ENCODE measurements around the gene TDP1.

TDP1 gene

DNA sequence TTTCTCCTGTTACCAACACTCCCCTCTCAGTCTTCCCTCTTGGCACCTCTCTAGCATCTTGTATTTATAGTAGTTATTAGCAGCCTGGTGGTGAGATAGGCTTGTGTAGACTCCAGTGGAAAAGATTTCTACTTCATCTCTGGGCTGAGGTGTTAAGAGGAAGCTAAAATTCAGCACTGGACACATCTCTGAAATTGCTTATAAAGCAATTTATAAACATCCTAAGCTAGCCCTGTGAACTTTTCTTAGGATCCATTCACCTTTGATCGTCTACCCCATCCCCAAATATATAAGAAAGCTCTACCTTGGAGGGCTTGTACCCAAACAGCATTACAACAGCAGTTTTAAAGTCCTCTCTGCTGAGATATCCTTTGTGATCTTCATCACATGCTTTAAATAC lies 2.1 kb upstream of the TDP1 start:
- H3K27ac ChIP-seq (ENCODE audit: low read length) = no peak overlapping the region
- ATAC-seq (ENCODE audit: insufficient read depth, low read depth) (no peak), DNase-seq (no peak)
- H3K27me3 ChIP-seq (ENCODE audit: insufficient read depth, low read length, poor library complexity) = no peaks in the 10 kb centered on the region
- no peaks in the 10 kb centered on the region for H4K20me1 ChIP-seq (ENCODE audit: insufficient read depth, low read length)
- peak overlapping the region; percentile 58 to 82; a peak in 3 of 4 replicates for H3K4me3 ChIP-seq (ENCODE audit: low read depth in 1 of 2, low read length in 2 of 2)
- H3K9me3 ChIP-seq (ENCODE audit: insufficient read depth, low read length, severe bottlenecking) = peaks cover 11% of the 10 kb centered on the region
- H2AFZ ChIP-seq (ENCODE audit: low read depth, low read length) = no peak overlapping the region
- TF ChIP-seq, protein P1, sequence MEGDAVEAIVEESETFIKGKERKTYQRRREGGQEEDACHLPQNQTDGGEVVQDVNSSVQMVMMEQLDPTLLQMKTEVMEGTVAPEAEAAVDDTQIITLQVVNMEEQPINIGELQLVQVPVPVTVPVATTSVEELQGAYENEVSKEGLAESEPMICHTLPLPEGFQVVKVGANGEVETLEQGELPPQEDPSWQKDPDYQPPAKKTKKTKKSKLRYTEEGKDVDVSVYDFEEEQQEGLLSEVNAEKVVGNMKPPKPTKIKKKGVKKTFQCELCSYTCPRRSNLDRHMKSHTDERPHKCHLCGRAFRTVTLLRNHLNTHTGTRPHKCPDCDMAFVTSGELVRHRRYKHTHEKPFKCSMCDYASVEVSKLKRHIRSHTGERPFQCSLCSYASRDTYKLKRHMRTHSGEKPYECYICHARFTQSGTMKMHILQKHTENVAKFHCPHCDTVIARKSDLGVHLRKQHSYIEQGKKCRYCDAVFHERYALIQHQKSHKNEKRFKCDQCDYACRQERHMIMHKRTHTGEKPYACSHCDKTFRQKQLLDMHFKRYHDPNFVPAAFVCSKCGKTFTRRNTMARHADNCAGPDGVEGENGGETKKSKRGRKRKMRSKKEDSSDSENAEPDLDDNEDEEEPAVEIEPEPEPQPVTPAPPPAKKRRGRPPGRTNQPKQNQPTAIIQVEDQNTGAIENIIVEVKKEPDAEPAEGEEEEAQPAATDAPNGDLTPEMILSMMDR (IDR thresholded peaks at IDR 0.05; ENCODE audit: borderline replicate concordance, extremely low read depth, low read length, poor library complexity, severe bottlenecking) = no peak
- no peak for TF ChIP-seq EZH2 (IDR thresholded peaks at IDR 0.05; ENCODE audit: borderline replicate concordance, low read depth, low read length, severe bottlenecking)
- H3K79me2 ChIP-seq (ENCODE audit: insufficient read depth, low read length) = peaks cover 32% of the 10 kb centered on the region
- H3K9ac ChIP-seq (ENCODE audit: low read depth, low read length) = peak overlapping the region; percentile 73
- peak overlapping the region; percentile 73 for H3K4me2 ChIP-seq (ENCODE audit: insufficient read depth, low read length)
- H3K4me1 ChIP-seq (ENCODE audit: insufficient read depth, low read length) = peaks cover 35% of the 10 kb centered on the region
- peaks cover 38% of the 10 kb centered on the region for H3K36me3 ChIP-seq (ENCODE audit: insufficient read depth, low read length)

DNA sequence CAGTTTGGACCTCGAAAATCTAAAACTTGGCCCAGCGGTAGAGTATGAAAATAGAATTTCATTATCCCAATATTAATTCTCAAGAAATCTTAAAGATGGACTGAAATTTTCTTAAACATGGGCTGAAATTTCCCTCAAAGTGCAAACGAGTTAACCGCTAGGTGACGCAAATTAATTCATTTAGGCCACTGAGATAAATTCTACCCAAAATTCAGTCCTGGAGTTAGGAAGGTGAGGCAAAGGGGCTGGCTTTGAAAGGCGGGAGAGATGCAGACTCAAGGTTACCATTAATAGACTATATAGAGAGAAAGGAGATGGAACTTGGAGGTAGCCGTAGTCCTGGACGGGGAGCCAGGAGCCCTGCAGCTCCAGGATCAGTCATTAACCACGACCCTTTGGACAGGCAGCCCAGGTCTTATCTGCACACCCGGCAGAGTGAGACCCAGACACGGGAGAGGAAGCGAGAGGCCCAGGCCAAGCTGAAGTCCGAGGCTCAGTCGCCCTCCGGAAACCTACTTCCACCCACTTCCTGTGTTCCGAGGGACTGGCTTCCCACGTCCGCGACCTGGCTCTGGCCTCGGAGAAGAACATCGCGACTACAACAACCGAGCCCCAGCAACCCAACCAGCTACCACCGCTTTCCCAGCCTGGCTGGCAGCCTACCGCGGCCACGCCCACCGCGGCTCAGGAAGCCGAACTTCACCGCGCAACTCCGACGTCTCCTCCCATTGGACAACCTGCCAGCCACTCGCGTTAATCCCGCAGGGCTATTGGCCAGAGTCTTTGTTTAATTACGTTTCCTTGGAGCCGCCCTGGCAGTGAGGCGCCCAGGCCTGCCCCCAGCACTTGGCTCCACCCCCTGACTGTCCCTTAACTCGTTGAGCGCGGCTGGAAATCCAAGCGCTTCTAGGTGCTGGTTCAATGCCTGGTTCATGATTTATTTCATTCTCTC lies 1.4 kb upstream of the TDP1 start, which contains the start of gene EFCAB11:
EFCAB11 (minus strand) TSS at position 661 of the 952 bp plus-strand sequence; CDS start at position 591, 70 bp downstream.
- Histone ChIP-seq H3K27me3 (ENCODE audit: insufficient read depth, low read length, poor library complexity) (no peaks in the 10 kb centered on the region), H3K79me2 (ENCODE audit: insufficient read depth, low read length) (peaks cover 39% of the 10 kb centered on the region), H4K20me1 (ENCODE audit: insufficient read depth, low read length) (no peaks in the 10 kb centered on the region), H3K4me3 (ENCODE audit: low read depth in 1 of 2, low read length in 2 of 2) (peak within 1 kb of the TSS; percentile 58 to 82), H3K4me1 (ENCODE audit: insufficient read depth, low read length) (peaks cover 36% of the 10 kb centered on the region), H3K9ac (ENCODE audit: low read depth, low read length) (peak within 1 kb of the TSS; percentile 88), H2AFZ (ENCODE audit: low read depth, low read length) (peak within 1 kb of the TSS; percentile 90), H3K4me2 (ENCODE audit: insufficient read depth, low read length) (peak within 1 kb of the TSS; percentile 73), H3K36me3 (ENCODE audit: insufficient read depth, low read length) (peaks cover 44% of the 10 kb centered on the region), H3K9me3 (ENCODE audit: insufficient read depth, low read length, severe bottlenecking) (peaks cover 11% of the 10 kb centered on the region), H3K27ac (ENCODE audit: low read length) (peak within 1 kb of the TSS; percentile 79)
- TF ChIP-seq, protein P1 (IDR thresholded peaks at IDR 0.05; ENCODE audit: borderline replicate concordance, extremely low read depth, low read length, poor library complexity, severe bottlenecking) = no peak
- TF ChIP-seq EZH2 (IDR thresholded peaks at IDR 0.05; ENCODE audit: borderline replicate concordance, low read depth, low read length, severe bottlenecking) = no peak
- ATAC-seq (ENCODE audit: insufficient read depth, low read depth) (peak; percentile 88), DNase-seq (peak; percentile 98)

DNA sequence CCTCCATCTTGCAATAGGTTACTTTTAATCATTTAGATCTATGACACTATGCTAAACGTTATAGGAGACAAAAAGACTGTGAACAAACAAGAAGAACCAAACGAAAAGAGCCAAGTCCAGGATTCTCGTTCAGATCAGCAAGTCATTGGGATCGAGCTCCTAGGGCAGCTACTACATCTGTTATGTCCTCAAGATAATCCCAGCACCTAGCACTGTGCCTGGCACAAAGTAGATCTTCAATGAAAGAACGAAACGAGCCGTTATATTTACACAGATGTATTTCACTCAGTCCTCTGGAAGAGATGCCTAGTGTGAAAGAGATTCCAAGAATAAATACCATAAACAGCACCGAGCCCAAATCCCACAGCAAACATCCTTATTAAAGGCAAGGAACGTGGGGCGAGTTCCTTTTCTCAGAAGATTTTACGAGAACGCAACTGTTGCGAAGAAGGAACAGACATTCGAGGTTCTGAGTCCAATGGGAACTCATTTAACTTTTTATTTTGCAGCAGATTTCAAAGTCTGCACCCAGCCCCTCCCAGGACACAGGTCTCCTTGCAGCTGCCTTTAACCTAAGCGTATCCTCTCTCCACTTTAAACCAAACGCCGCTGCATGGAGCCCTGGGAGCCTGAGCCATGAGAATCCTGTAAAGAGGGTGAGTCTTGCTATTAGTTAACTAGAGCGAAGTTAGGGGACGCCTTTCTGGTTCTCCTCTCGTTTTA lies 544 bp upstream of the TDP1 start:
- Histone ChIP-seq H3K27ac (ENCODE audit: low read length) (peak overlapping the region; percentile 79), H3K4me2 (ENCODE audit: insufficient read depth, low read length) (peak overlapping the region; percentile 73), H3K36me3 (ENCODE audit: insufficient read depth, low read length) (peaks cover 37% of the 10 kb centered on the region), H4K20me1 (ENCODE audit: insufficient read depth, low read length) (no peaks in the 10 kb centered on the region), H3K9ac (ENCODE audit: low read depth, low read length) (peak overlapping the region; percentile 88), H3K9me3 (ENCODE audit: insufficient read depth, low read length, severe bottlenecking) (peaks cover 11% of the 10 kb centered on the region), H3K4me3 (ENCODE audit: low read depth in 1 of 2, low read length in 2 of 2) (peak overlapping the region; percentile 23 to 82), H2AFZ (ENCODE audit: low read depth, low read length) (peak overlapping the region; percentile 89), H3K4me1 (ENCODE audit: insufficient read depth, low read length) (peaks cover 38% of the 10 kb centered on the region), H3K27me3 (ENCODE audit: insufficient read depth, low read length, poor library complexity) (no peaks in the 10 kb centered on the region), H3K79me2 (ENCODE audit: insufficient read depth, low read length) (peaks cover 47% of the 10 kb centered on the region)
- TF ChIP-seq, protein P1 (IDR thresholded peaks at IDR 0.05; ENCODE audit: borderline replicate concordance, extremely low read depth, low read length, poor library complexity, severe bottlenecking) = no peak
- no peak for TF ChIP-seq EZH2 (IDR thresholded peaks at IDR 0.05; ENCODE audit: borderline replicate concordance, low read depth, low read length, severe bottlenecking)
- peak; percentile 23 for ATAC-seq (ENCODE audit: insufficient read depth, low read depth)
- DNase-seq = no peak
